WTC11 (cell line): Measurements from ENCODE around the gene RAB40B.

ENCODE experiments used
- CTCF ChIP-seq: fragments of 200-600 bp; IDR thresholded peaks from 2 replicates; pipeline ENCODE4 v1.8.0; 2022; ENCODE audit warnings: antibody characterized with exemption
- E2F1 ChIP-seq: sonication (generic); formaldehyde crosslinking; IDR thresholded peaks from 2 replicates; pipeline ENCODE4 v1.8.0; 2022; ENCODE audit warnings: mild to moderate bottlenecking, missing genetic modification reagents
- E2F5 ChIP-seq: sonication (generic); formaldehyde crosslinking; IDR thresholded peaks from 2 replicates; pipeline ENCODE4 v1.8.1; 2022; ENCODE audit warnings: mild to moderate bottlenecking, moderate library complexity, missing genetic modification reagents
- NFYB ChIP-seq: sonication (generic); formaldehyde crosslinking; conservative IDR thresholded peaks from 2 replicates; pipeline ENCODE4 v1.8.0; 2022; ENCODE audit warnings: low read depth, missing genetic modification reagents
- NR2C2 ChIP-seq: sonication (generic); formaldehyde crosslinking; IDR thresholded peaks from 2 replicates; pipeline ENCODE4 v1.8.0; 2022; ENCODE audit warnings: mild to moderate bottlenecking, missing genetic modification reagents
- SP1 ChIP-seq: sonication (generic); formaldehyde crosslinking; conservative IDR thresholded peaks from 2 replicates; pipeline ENCODE4 v1.8.1; 2022; ENCODE audit warnings: missing genetic modification reagents
- TEAD1 ChIP-seq: sonication (generic); formaldehyde crosslinking; IDR thresholded peaks from 2 replicates; pipeline ENCODE4 v1.8.0; 2022; ENCODE audit warnings: mild to moderate bottlenecking, missing genetic modification reagents
- ZMAT4 ChIP-seq: fragments of 250-450 bp; sonication (Bioruptor Pico); IDR thresholded peaks from 2 replicates; pipeline ENCODE4 v1.9.0; 2021; ENCODE audit warnings: mild to moderate bottlenecking
- ZNF396 ChIP-seq: fragments of 250-450 bp; sonication (Bioruptor Pico); IDR thresholded peaks from 2 replicates; pipeline ENCODE4 v1.8.0; 2021; ENCODE audit warnings: mild to moderate bottlenecking, moderate library complexity, borderline replicate concordance

GRCh38 chr17:82681547-82681946 is 17.0 kb downstream of the RAB40B start:
- TF ChIP-seq SP1 (no peak), TEAD1 (CRISPR knock-in tag) (no peak), E2F5 (CRISPR knock-in tag) (no peak), ZNF396 (CRISPR knock-in tag) (no peak), NFYB (CRISPR knock-in tag) (no peak), CTCF (no peak), NR2C2 (CRISPR knock-in tag) (no peak), ZMAT4 (CRISPR knock-in tag) (no peak), E2F1 (CRISPR knock-in tag) (no peak)
